ENCODE results near the gene FLG. TPM values are rescaled to one million over a fixed set of nuclear protein-coding genes. Genes with fewer than 3 reads are reported as not detected.
"Not testable (repeated sequence)": the region's sequence is repeated elsewhere in the genome, so short reads cannot be mapped to it uniquely, and the experiment has no call there.

Gene FLG
- polyA plus RNA-seq, 3 donors, result not detected

GRCh38 chr1:152309955-152310354, 15.1 kb downstream of the FLG start:
- Histone ChIP-seq H3K4me3 (replicated peaks in 1 of 3; ENCODE audit: low read depth in 2 of 3, low read length in 3 of 3) (no peak overlapping the region), H3K4me2 (replicated peaks; ENCODE audit: extremely low read depth, low read length, poor library complexity, severe bottlenecking) (no peak overlapping the region), H2AFZ (ENCODE audit: insufficient read depth, low read depth, low read length, poor library complexity, severe bottlenecking) (no peak overlapping the region), H3K27me3 (ENCODE audit: control insufficient read depth in 2 of 2, insufficient read depth in 2 of 2, low read length in 2 of 2) (no peaks in the 10 kb centered on the region), H4K20me1 (ENCODE audit: insufficient read depth, low read length) (no peaks in the 10 kb centered on the region), H3K9me3 (replicated peaks in 1 of 2; ENCODE audit: control insufficient read depth in 1 of 2, insufficient read depth in 1 of 2, low read length in 2 of 2) (peaks cover 37 to 60% of the 10 kb centered on the region in 2 donors), H3K4me1 (ENCODE audit: control insufficient read depth in 1 of 2, insufficient read depth in 2 of 2, low read length in 2 of 2) (no peaks in the 10 kb centered on the region), H3K9ac (ENCODE audit: insufficient read depth, low read length, poor library complexity, severe bottlenecking) (no peak overlapping the region), H3K27ac (ENCODE audit: low read depth in 1 of 2, low read length in 2 of 2) (no peak overlapping the region), H3K36me3 (replicated peaks in 1 of 2; ENCODE audit: control insufficient read depth in 1 of 2, insufficient read depth in 2 of 2, low read length in 2 of 2) (no peaks in the 10 kb centered on the region), H3K79me2 (ENCODE audit: insufficient read depth, low read length) (no peaks in the 10 kb centered on the region)
- peaks cover 4% of the 10 kb centered on the region for H3K4me1 Mint-ChIP-seq
- H3K36me3 Mint-ChIP-seq, result no peaks in the 10 kb centered on the region
- H3K9me3 Mint-ChIP-seq, result peaks cover 54 to 75% (median 66%) of the 10 kb centered on the region in 7 donors
- no peak overlapping the region for H3K27ac Mint-ChIP-seq
- intact Hi-C loops (cut with micrococcal nuclease), result no loop called here
- DNase-seq, result no peak
- no peak for TF ChIP-seq CTCF (IDR thresholded peaks at IDR 0.05)
- no peak overlapping the region for H3K4me3 Mint-ChIP-seq
- no peaks in the 10 kb centered on the region for H3K27me3 Mint-ChIP-seq (ENCODE audit: low read depth in 3 of 3)
- WGBS (ENCODE audit: insufficient coverage), result 96% methylated on average over 9 of the region's 9 CpGs

GRCh38 chr1:152309320-152309901, 15.6 kb downstream of the FLG start:
- H4K20me1 ChIP-seq (ENCODE audit: insufficient read depth, low read length); H2AFZ ChIP-seq (ENCODE audit: insufficient read depth, low read depth, low read length, poor library complexity, severe bottlenecking); H3K36me3 Mint-ChIP-seq; H3K4me1 Mint-ChIP-seq; H3K4me3 ChIP-seq (replicated peaks in 1 of 3; ENCODE audit: low read depth in 2 of 3, low read length in 3 of 3); H3K36me3 ChIP-seq (replicated peaks in 1 of 2; ENCODE audit: control insufficient read depth in 1 of 2, insufficient read depth in 2 of 2, low read length in 2 of 2); H3K4me2 ChIP-seq (replicated peaks; ENCODE audit: extremely low read depth, low read length, poor library complexity, severe bottlenecking); H3K27me3 Mint-ChIP-seq (ENCODE audit: low read depth in 3 of 3); DNase-seq; H3K27ac ChIP-seq (ENCODE audit: low read depth in 1 of 2, low read length in 2 of 2); H3K79me2 ChIP-seq (ENCODE audit: insufficient read depth, low read length); H3K9ac ChIP-seq (ENCODE audit: insufficient read depth, low read length, poor library complexity, severe bottlenecking); H3K4me3 Mint-ChIP-seq; H3K27me3 ChIP-seq (ENCODE audit: control insufficient read depth in 2 of 2, insufficient read depth in 2 of 2, low read length in 2 of 2); intact Hi-C loops (cut with micrococcal nuclease); H3K4me1 ChIP-seq (ENCODE audit: control insufficient read depth in 1 of 2, insufficient read depth in 2 of 2, low read length in 2 of 2): not testable (repeated sequence)
- peak overlapping the region in 1 of 7 donors; percentile 25 for H3K27ac Mint-ChIP-seq
- H3K9me3 Mint-ChIP-seq, result peaks cover 58 to 81% (median 72%) of the 10 kb centered on the region in 7 donors
- 93% methylated on average over 17 of the region's 17 CpGs for WGBS (ENCODE audit: insufficient coverage)
- peaks cover 37 to 65% of the 10 kb centered on the region in 2 donors for H3K9me3 ChIP-seq (replicated peaks in 1 of 2; ENCODE audit: control insufficient read depth in 1 of 2, insufficient read depth in 1 of 2, low read length in 2 of 2)

GRCh38 chr1:152308758-152309157, 16.3 kb downstream of the FLG start:
- H3K9ac ChIP-seq (ENCODE audit: insufficient read depth, low read length, poor library complexity, severe bottlenecking); H3K4me1 Mint-ChIP-seq; H4K20me1 ChIP-seq (ENCODE audit: insufficient read depth, low read length); H3K4me3 Mint-ChIP-seq; H3K27me3 ChIP-seq (ENCODE audit: control insufficient read depth in 2 of 2, insufficient read depth in 2 of 2, low read length in 2 of 2); H2AFZ ChIP-seq (ENCODE audit: insufficient read depth, low read depth, low read length, poor library complexity, severe bottlenecking); H3K36me3 ChIP-seq (replicated peaks in 1 of 2; ENCODE audit: control insufficient read depth in 1 of 2, insufficient read depth in 2 of 2, low read length in 2 of 2); H3K27ac ChIP-seq (ENCODE audit: low read depth in 1 of 2, low read length in 2 of 2); H3K27ac Mint-ChIP-seq; DNase-seq; intact Hi-C loops (cut with micrococcal nuclease); H3K27me3 Mint-ChIP-seq (ENCODE audit: low read depth in 3 of 3); H3K4me3 ChIP-seq (replicated peaks in 1 of 3; ENCODE audit: low read depth in 2 of 3, low read length in 3 of 3); H3K79me2 ChIP-seq (ENCODE audit: insufficient read depth, low read length); H3K36me3 Mint-ChIP-seq; H3K4me2 ChIP-seq (replicated peaks; ENCODE audit: extremely low read depth, low read length, poor library complexity, severe bottlenecking); H3K4me1 ChIP-seq (ENCODE audit: control insufficient read depth in 1 of 2, insufficient read depth in 2 of 2, low read length in 2 of 2): not testable (repeated sequence)
- H3K9me3 Mint-ChIP-seq, result peaks cover 58 to 85% (median 75%) of the 10 kb centered on the region in 7 donors
- peaks cover 37 to 64% of the 10 kb centered on the region in 2 donors for H3K9me3 ChIP-seq (replicated peaks in 1 of 2; ENCODE audit: control insufficient read depth in 1 of 2, insufficient read depth in 1 of 2, low read length in 2 of 2)
- WGBS (ENCODE audit: insufficient coverage), result 93% methylated on average over 7 of the region's 7 CpGs

GRCh38 chr1:152307970-152308369, 17.1 kb downstream of the FLG start:
- H3K4me1 Mint-ChIP-seq; H3K36me3 ChIP-seq (replicated peaks in 1 of 2; ENCODE audit: control insufficient read depth in 1 of 2, insufficient read depth in 2 of 2, low read length in 2 of 2); H3K4me2 ChIP-seq (replicated peaks; ENCODE audit: extremely low read depth, low read length, poor library complexity, severe bottlenecking); H3K27me3 Mint-ChIP-seq (ENCODE audit: low read depth in 3 of 3); H3K27ac ChIP-seq (ENCODE audit: low read depth in 1 of 2, low read length in 2 of 2); H3K4me3 Mint-ChIP-seq; H4K20me1 ChIP-seq (ENCODE audit: insufficient read depth, low read length); H3K9ac ChIP-seq (ENCODE audit: insufficient read depth, low read length, poor library complexity, severe bottlenecking); H3K4me3 ChIP-seq (replicated peaks in 1 of 3; ENCODE audit: low read depth in 2 of 3, low read length in 3 of 3); H2AFZ ChIP-seq (ENCODE audit: insufficient read depth, low read depth, low read length, poor library complexity, severe bottlenecking); H3K4me1 ChIP-seq (ENCODE audit: control insufficient read depth in 1 of 2, insufficient read depth in 2 of 2, low read length in 2 of 2); H3K27ac Mint-ChIP-seq; DNase-seq; H3K36me3 Mint-ChIP-seq; intact Hi-C loops (cut with micrococcal nuclease); H3K79me2 ChIP-seq (ENCODE audit: insufficient read depth, low read length); H3K27me3 ChIP-seq (ENCODE audit: control insufficient read depth in 2 of 2, insufficient read depth in 2 of 2, low read length in 2 of 2): not testable (repeated sequence)
- peaks cover 56 to 84% (median 72%) of the 10 kb centered on the region in 7 donors for H3K9me3 Mint-ChIP-seq
- whole genome bisulfite sequencing (ENCODE audit: insufficient coverage), result 92% methylated on average over 8 of the region's 8 CpGs
- peaks cover 37 to 56% of the 10 kb centered on the region in 2 donors for H3K9me3 ChIP-seq (replicated peaks in 1 of 2; ENCODE audit: control insufficient read depth in 1 of 2, insufficient read depth in 1 of 2, low read length in 2 of 2)
